ENCODE data around the gene RILPL1. TPM values are rescaled to one million over a fixed set of nuclear protein-coding genes. Genes with fewer than 3 reads are reported as not detected.
A peak's percentile ranks its signal among the peaks of the same experiment; 100 is the strongest.

Gene RILPL1
- total and polyA plus RNA-seq, 7 donors: 34.8 to 73.7 (median 54.4) TPM

DNA sequence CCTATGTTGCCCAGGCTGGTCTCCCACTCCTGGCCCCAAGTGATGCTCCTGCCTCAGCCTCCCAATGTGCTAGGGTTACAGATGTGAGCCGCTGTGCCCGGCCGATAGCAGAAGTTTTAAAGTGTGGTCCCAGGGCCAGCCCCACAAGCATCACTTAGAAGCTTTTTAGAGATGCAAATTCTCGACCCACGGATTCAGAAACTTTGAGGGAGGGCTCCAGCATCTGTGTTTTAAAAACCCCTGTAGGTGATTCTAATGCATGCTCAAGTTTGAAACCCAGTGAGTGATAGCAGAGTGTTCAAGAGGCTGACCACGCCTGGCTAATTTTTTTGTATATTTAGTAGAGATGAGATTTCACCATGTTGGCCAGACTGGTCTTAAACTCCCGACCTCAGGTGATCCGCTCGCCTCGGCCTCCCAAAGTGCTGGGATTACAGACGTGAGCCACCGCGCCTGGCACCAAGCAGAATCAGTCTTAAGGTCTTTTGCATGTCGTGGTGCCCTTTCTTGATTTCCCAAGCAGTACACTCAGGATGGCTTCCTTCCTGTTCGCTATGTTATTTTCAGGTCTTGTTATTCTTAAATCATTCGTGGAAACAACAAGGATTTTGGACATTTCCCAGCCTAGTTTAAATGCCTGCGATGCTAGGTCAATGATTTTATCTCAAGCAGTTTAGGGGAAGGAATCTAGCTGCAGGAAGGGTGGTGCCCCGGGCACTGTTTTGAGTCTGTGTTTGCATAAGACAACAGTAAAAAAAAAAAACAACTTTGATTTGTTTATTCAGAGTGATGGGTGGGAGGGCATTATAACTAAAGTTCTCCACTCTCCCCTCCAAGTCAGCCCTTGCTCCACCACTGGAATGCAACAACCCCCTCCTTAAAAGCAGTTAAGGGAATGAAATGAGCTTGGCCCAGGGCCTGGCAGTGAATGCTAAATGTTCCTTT is 87.9 kb downstream of the RILPL1 start:
- H3K36me3 ChIP-seq (ENCODE audit: insufficient read depth in 1 of 2, low read depth in 1 of 2): no peaks in the 10 kb centered on the region
- intact Hi-C loops (cut with DNase I): no loop called here
- no peak overlapping the region for H3K4me3 ChIP-seq
- H3K9me3 ChIP-seq: no peaks in the 10 kb centered on the region
- WGBS, 3 donors: 56 to 58% (median 57%) methylated on average over 18 of the region's 18 CpGs
- TF ChIP-seq CTCF (IDR thresholded peaks at IDR 0.05): no peak
- no peak for DNase-seq
- ATAC-seq: peak in 1 of 4 donors; percentile 35
- H3K4me1 ChIP-seq: peaks cover 5% of the 10 kb centered on the region
- no peaks in the 10 kb centered on the region for H3K27me3 ChIP-seq (ENCODE audit: insufficient read depth in 3 of 3, low read length in 2 of 3)
- H3K27ac ChIP-seq: no peak overlapping the region

DNA sequence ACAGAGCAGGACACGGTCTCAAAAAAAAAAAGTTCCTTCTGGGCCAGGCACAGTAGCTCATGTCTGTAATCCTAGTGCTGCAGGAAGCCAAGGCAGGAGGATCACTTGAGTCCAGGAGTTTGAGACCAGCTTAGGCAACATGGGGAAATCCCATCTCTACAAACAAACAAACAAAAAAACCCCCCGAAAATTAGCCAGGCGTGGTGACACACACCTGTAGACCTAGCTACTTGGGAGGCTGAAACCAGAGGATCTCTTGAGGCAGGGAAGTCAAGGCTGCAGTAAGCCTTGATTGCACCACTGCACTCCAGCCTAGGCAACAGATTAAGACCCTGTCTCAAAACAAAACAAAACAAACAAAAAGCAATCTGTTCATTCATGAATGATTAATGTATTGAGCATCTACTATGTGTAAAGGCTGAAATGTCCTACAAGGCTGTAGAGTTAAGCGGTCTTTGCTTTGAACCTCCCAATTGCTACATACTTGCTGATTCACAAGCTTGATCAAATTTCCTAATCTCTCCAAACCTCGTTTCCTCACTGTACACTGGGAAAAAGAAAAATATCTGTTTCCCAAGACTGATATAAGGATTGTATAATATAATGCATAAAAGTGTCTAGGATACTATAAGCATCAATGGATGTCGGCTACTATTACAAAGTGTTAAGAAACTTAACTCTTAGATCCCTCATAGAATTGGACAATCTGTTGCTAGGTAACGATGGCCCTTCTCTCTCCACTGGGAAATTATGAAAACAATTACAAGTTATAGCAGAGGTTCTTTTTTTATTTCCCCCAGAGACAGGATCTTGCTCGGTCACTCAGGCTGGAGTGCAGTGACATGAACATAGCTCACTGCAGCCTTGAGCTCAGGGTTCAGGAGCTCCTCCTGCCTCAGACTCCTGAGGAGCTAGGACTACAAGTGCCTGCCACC is 89.2 kb downstream of the RILPL1 start:
- Histone ChIP-seq H3K27me3 (ENCODE audit: insufficient read depth in 3 of 3, low read length in 2 of 3) (no peaks in the 10 kb centered on the region), H3K9me3 (no peaks in the 10 kb centered on the region), H3K4me3 (no peak overlapping the region), H3K4me1 (peaks cover 5% of the 10 kb centered on the region), H3K36me3 (ENCODE audit: insufficient read depth in 1 of 2, low read depth in 1 of 2) (no peaks in the 10 kb centered on the region), H3K27ac (no peak overlapping the region)
- WGBS, 3 donors: 64 to 68% (median 66%) methylated on average over 8 of the region's 8 CpGs
- DNase-seq (no peak), ATAC-seq (no peak)
- no peak for TF ChIP-seq CTCF (IDR thresholded peaks at IDR 0.05)
- intact Hi-C loops (cut with DNase I): no loop called here

DNA sequence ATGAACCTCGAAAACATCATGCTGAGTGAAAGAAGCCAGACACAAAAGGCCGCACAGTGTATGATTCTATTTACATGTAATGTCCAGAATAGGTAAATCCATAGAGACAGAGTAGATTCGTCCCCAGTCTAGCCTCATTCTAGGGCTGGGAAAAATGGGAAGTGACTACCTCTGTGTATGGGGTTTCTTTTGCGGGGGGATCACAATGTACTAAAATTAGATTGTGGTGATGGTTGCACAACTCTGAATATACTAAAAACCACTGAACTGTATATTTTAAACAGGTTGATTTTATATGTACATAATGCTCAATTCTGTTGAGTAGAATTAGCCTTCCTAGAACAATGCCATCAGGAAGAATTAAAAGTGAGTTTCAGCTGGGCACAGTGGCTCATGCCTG is 90.7 kb downstream of the RILPL1 start:
- no peak for DNase-seq
- WGBS, 3 donors: 71 to 87% (median 83%) methylated on average over 4 of the region's 4 CpGs

More for the DNA sequence above, 90.7 kb downstream of the RILPL1 start:
- Histone ChIP-seq H3K27ac (no peak overlapping the region), H3K9me3 (no peaks in the 10 kb centered on the region), H3K4me1 (peaks cover 5% of the 10 kb centered on the region), H3K27me3 (ENCODE audit: insufficient read depth in 3 of 3, low read length in 2 of 3) (no peaks in the 10 kb centered on the region), H3K36me3 (ENCODE audit: insufficient read depth in 1 of 2, low read depth in 1 of 2) (no peaks in the 10 kb centered on the region), H3K4me3 (no peak overlapping the region)
- TF ChIP-seq CTCF (IDR thresholded peaks at IDR 0.05): no peak
- no peak for ATAC-seq
- intact Hi-C loops (cut with DNase I): no loop called here

Data from psoas muscle (tissue), 8 donors.